Stimulated activated CD4-positive, alpha-beta T cell treated with anti-CD3 and anti-CD28 coated beads, Interleukin-15, amount 100 ng/mL, for 1 hour (primary cell): ENCODE data around the gene NOL4L.
A peak's percentile ranks its signal among the peaks of the same experiment; 100 is the strongest.

ENCODE experiments used
- DNase-seq, 2 donors: peaks; one replicate each; pipeline ENCODE4 v3.0.0-alpha.2; 2020; ENCODE audit warnings: low read depth in 1 of 2, low spot score in 1 of 2

NOL4L gene

DNA sequence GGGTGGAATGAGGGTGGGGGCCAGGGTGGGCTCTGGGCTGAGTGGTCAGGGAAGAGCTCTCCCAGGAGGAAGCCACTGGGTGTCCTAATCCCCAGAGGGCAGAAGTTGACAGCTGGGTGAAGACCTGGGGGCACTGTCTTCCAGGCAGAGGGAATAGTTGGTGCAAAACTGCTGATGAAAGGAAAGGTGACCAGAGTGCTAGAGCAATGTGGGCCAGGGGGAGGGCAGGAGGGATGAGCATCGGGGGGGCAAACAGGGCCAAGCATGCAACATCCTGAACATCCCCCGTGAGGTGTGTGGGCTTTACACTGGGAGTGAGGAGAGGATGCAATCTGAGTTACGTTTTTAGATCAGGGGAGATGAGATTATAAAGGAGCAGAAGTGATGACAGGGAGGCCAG is 97.8 kb downstream of the NOL4L start:
- no peak for DNase-seq

DNA sequence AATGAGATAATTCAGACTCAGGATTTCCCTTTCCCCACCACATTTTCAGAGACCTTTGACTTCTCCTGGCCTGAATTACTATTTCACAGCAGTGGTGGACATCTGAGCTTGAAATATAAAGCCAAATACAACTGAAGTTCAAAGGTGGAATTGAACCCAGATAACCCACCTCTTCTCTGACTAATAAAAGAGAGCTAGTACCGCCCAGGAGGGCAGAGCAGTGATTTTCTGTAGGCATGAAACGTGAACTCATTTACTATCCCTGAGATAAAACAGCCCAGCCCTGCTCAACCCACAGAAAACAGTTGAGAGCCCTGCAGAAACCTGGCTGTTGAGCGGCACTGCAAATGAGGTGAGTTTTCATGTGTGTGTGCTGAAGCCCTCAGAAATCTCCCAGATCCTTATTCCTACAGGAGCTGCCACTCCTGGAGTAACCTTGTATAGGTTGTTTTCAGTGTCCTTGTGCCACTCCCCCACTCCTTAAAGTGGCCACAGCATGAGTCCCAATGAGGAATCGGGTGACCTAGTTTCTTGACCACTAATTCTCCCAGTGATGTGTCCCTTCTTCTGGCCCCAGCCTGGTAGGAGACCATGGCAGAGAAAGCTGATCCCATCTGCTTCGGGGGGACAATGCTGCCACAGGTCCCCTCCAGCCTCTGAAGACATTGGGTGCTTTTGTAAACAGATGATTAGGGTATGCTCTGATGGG is 99.2 kb downstream of the NOL4L start:
- DNase-seq: no peak

DNA sequence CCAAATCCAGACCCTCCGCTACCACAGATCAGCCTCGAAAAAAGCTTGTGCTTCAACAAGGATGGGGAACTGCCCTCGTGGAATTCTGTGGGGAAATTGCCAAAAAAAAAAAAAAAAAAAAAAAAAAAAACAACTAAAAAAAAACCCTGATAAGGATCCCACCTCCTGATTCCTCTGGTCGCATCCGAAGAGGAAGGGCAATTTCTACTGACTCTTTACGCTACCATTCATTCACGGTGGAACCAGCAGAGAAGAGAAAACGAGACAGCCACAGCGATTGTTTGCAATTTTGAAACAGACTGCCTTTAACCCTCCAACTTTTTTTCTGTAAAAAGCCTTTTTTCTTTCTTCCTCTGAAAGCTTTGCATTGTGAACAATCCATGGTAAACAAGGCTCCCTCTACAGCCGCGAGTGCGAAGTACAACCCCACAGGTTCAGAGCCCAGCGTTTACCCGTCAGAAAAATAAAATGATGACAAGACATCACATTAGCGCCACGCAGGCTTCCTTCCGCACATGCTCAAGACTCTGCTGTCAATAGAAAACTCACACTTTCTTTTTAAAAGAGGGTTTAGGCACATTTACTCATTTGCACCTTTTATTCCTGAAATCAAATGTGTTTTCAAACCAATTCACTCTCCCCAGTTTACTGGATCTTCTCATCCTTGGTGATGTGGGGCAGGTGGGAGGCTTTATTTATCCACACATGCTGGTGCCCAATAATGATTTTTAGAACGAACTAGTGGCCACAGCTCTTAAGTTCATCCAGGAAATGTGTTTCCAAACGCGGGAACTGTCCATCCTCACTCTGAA is 100.0 kb downstream of the NOL4L start:
- peak; percentile 61 to 68 for DNase-seq

DNA sequence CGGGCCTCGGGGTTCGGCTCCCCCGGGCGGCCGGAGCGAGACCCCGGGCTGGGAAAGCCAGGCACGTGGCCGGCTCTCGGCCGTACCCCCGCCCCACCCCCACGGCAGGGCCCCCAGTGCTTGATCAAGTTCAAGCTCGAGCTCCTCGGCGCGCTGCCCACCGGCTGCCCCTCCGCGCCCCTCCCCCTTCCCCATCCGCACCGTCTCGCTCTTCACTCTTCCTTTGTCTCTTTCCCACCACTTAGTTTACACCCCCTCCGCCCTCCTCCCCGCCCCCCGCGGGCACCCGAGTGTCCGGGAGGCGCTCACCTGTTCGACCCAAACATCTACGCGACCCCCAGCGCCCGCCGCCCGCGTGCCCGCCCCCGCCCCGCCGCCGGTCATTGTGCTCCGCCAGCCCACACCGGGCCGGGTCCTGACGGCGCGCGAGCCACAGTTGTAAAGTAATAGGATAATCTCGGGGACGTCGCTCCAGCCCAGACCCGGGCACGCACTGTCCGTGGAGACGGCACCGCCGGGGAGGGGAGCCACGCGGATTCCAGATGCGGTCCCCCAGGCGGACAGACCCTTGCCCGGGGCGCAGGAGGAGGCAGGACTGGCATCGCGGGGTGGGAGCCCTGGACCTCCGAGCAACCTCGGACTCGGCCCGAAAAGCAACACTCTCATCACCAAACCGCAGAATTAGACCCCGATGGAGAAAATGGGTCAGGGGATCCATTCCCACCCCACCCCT is 100.7 kb downstream of the NOL4L start:
- DNase-seq: no peak

DNA sequence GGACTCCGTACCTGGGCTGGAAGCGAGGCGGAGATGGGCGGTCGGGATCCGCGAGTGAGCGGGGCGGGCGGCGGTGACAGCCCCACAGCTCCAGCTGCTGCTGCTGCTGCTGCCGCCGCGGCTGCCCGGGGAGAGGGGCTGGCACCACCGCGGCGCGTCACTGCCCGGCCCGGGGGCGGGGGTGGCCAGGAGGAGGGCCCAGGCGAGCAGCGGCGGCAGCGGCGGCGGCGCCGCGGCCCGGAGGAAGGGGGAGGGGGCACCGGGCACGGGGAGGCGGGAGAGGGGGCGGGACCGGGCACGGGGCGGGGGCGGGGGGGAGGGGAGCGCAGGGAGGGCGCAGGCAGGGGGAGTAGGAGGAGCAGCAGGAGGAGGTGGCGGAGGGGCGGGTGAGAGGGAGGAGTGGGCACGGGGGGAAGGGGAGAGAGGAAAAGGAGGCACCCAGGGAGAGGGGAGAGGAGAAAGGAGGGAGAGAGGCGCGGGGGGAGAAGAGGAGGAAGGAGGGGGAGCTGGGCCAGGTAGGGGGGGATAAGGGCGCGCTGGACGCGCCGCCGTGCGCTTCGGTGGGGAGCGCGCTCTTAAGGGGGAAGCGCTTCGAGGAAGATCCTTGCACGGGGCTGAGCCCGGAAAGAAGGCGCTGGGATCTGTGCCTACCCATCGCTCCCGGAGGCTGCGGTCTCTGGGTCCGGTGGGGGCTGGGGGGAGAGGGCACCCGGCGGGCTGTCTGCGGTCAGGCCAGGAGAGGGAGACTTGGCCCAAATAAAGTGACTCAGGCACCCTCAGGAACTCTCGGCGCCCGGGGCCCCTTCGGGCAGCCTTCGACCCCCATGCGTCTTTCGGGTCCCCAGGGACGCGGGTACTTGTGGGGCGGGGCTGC is 101.5 kb downstream of the NOL4L start:
- peak; percentile 44 to 53 for DNase-seq

- no peak for DNase-seq
These were observed 102.5 kb downstream of the NOL4L start for GRCh38 chr20:32482442-32483261.

- DNase-seq: no peak
These were observed 103.0 kb downstream of the NOL4L start for GRCh38 chr20:32482143-32482441.

- no peak for DNase-seq
These were observed 103.6 kb downstream of the NOL4L start for GRCh38 chr20:32481311-32482142.

- DNase-seq: no peak
These were observed 104.5 kb downstream of the NOL4L start for GRCh38 chr20:32480371-32481241.

DNA sequence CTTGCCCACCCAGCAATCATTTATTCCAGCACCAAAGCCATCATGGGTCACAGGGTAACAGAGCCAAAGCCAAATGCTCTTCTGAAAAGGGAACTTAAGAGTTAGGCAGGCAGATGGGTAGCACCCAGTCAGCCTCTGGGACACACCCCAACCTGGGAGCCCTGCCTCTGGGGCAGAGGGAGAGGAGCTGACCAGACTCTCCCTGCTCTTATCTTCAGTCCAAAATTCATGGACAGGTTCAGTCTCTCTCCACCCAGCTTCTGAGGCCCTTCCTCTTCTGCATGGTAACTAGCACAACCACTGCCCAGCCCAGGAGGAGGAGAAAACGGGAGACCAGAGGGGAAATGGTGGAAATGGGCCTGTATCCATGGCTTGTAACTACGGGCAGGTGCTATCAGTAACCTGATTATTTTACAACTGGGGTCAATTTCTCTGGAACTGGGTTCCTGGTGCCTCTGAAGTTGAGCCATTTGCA is 105.4 kb downstream of the NOL4L start:
- no peak for DNase-seq

- DNase-seq: no peak
These were observed 106.1 kb downstream of the NOL4L start for GRCh38 chr20:32479012-32479411.

DNA sequence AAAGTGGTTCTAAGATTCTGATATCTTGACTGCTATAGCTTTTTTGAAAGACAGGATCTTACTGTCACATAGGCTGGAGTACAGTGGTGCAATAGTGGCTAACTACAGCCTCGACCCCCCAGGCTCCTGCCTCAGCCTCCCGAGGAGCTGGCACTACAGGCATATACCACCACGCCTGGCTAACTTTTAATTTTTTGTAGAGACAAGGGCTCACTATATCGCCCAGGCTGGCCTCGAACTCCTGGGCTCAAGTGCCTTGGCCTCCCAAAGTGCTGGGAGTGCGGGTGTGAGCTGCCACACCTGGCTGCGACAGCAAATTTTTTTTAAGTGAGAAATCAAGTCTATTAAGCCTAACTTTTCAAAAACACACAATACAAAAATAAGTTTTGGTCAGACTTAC is 106.6 kb downstream of the NOL4L start:
- no peak for DNase-seq

GRCh38 chr20:32477594-32478512 is 107.3 kb downstream of the NOL4L start:
- DNase-seq: no peak

GRCh38 chr20:32476684-32477593 is 108.2 kb downstream of the NOL4L start:
- no peak for DNase-seq

- DNase-seq: no peak
These were observed 109.9 kb downstream of the NOL4L start for GRCh38 chr20:32474967-32475811.

DNA sequence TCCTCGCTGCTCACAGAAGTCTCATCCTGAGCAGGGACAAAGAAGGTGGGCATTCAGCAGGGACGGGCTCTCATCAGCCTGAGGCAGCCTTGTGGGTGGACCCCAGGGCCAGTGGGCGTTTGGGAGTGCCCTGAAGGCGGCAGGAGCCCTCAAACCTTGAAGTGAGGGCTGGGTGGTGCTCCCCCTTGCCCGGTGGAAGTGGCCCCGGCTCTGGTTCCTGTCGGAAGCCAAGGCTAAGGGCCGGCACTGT is 110.5 kb downstream of the NOL4L start:
- DNase-seq: no peak
